NT2/D1 (cell line): Measurements from ENCODE around the gene CLEC14A.

ENCODE experiments used
- DNase-seq: peaks from one replicate; pipeline ENCODE4 v3.0.0-alpha.2; 2011; ENCODE audit warnings: low read depth, low spot score
- H3K27me3 ChIP-seq: 2 replicates; pipeline ENCODE4 v1.6.0; 2011; ENCODE audit warnings: mild to moderate bottlenecking; ENCODE audit not compliant: insufficient read length, insufficient read depth
- H3K36me3 ChIP-seq: 2 replicates; pipeline ENCODE4 v1.6.1; 2011; ENCODE audit warnings: mild to moderate bottlenecking, low read length, mixed read lengths; ENCODE audit not compliant: insufficient read depth, insufficient read length
- H3K4me1 ChIP-seq: 2 replicates; pipeline ENCODE4 v1.5.1; 2011; ENCODE audit not compliant: insufficient read depth, insufficient read length
- H3K4me3 ChIP-seq: 2 replicates; pipeline ENCODE4 v1.5.1; 2011; ENCODE audit warnings: low read depth; ENCODE audit not compliant: insufficient read length
- H3K9ac ChIP-seq: 2 replicates; pipeline ENCODE4 v1.6.0; 2011; ENCODE audit warnings: low read depth; ENCODE audit not compliant: insufficient read length
- H3K9me3 ChIP-seq: 2 replicates; pipeline ENCODE4 v1.5.1; 2011; ENCODE audit warnings: mild to moderate bottlenecking, low read length; ENCODE audit not compliant: insufficient read depth
- SUZ12 ChIP-seq: IDR thresholded peaks from 2 replicates; pipeline ENCODE4 v1.6.1; 2011; ENCODE audit not compliant: insufficient read length, insufficient read depth; ENCODE audit errors: extremely low read depth
- YY1 ChIP-seq: IDR thresholded peaks from 2 replicates; pipeline ENCODE4 v1.6.1; 2011; ENCODE audit not compliant: insufficient read length, insufficient read depth
- ZNF274 ChIP-seq: IDR thresholded peaks from 2 replicates; pipeline ENCODE4 v1.6.1; 2011; ENCODE audit warnings: mild to moderate bottlenecking, low read depth, low read length

Gene CLEC14A

GRCh38 chr14:38205949-38206665 lies 49.8 kb downstream of the CLEC14A start:
- Histone ChIP-seq H3K9me3 (peaks cover 7% of the 10 kb centered on the region; the same call in 1 of the 2 replicates), H3K36me3 (no peaks in the 10 kb centered on the region), H3K9ac (no peak overlapping the region), H3K4me3 (no peak overlapping the region), H3K27me3 (peaks cover 6% of the 10 kb centered on the region), H3K4me1 (no peaks in the 10 kb centered on the region)
- TF ChIP-seq YY1: no peak
- no peak for DNase-seq

- Histone ChIP-seq H3K4me3 (no peak overlapping the region), H3K4me1 (no peaks in the 10 kb centered on the region), H3K36me3 (no peaks in the 10 kb centered on the region), H3K9me3 (peaks cover 7% of the 10 kb centered on the region; the same call in 1 of the 2 replicates), H3K27me3 (peaks cover 6% of the 10 kb centered on the region), H3K9ac (no peak overlapping the region)
- DNase-seq: no peak
- no peak for TF ChIP-seq ZNF274
- TF ChIP-seq YY1: no peak
Measured at GRCh38 chr14:38205119-38205813, 50.6 kb downstream of the CLEC14A start.

GRCh38 chr14:38204719-38205115 lies 51.2 kb downstream of the CLEC14A start:
- H3K9me3 ChIP-seq: peaks cover 2% of the 10 kb centered on the region; the same call in 1 of the 2 replicates
- TF ChIP-seq YY1: no peak
- TF ChIP-seq ZNF274: no peak
- TF ChIP-seq SUZ12: no peak
- peaks cover 4% of the 10 kb centered on the region for H3K27me3 ChIP-seq
- H3K4me1 ChIP-seq: no peaks in the 10 kb centered on the region
- H3K4me3 ChIP-seq: no peak overlapping the region
- no peak overlapping the region for H3K9ac ChIP-seq
- no peaks in the 10 kb centered on the region for H3K36me3 ChIP-seq
- DNase-seq: no peak
